Measurements from ENCODE around the gene DOCK1.

DOCK1 gene

DNA sequence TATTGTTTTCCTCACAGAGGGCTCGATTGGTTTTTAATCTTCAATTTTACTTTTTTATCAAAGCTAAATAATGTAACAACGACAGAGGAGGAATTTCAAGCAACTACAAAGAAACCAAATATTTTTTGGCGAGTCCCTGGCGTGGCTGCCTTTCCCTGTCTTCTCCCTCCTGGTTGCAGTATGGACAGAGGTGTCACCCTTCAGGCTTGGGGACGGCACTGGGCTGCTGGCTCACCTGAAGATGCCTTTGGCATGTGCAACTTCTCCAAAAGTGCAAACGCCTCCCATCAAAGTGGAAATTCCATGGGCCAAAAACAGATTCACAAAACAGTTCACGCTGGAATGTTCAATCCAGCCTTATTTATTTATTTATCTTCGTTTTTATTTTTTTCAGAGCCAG, 51.9 kb downstream of the DOCK1 start:
- no peak overlapping the region for H3K27ac ChIP-seq
- TF ChIP-seq, protein P1, sequence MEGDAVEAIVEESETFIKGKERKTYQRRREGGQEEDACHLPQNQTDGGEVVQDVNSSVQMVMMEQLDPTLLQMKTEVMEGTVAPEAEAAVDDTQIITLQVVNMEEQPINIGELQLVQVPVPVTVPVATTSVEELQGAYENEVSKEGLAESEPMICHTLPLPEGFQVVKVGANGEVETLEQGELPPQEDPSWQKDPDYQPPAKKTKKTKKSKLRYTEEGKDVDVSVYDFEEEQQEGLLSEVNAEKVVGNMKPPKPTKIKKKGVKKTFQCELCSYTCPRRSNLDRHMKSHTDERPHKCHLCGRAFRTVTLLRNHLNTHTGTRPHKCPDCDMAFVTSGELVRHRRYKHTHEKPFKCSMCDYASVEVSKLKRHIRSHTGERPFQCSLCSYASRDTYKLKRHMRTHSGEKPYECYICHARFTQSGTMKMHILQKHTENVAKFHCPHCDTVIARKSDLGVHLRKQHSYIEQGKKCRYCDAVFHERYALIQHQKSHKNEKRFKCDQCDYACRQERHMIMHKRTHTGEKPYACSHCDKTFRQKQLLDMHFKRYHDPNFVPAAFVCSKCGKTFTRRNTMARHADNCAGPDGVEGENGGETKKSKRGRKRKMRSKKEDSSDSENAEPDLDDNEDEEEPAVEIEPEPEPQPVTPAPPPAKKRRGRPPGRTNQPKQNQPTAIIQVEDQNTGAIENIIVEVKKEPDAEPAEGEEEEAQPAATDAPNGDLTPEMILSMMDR (conservative IDR thresholded peaks at IDR 0.05): no peak

DNA sequence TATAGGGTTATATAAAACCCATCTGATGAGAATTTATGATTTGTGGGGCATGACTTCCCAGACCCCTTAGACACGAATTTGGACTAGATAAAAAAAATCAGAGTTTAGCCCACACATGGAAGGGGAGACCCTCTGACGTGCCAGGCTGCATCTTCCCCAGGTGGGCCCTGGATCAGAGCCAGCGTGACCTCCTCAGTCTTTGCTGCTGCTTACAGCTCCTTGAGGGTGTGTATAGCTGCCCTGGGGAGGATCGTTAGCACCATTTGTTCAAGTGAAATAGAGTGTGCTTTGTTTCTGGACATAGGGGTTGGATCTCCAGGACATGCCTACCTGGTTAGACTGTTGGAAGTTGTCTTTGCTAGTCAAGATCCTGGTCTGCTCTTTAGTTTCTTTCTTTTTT, 54.2 kb downstream of the DOCK1 start:
- no peak overlapping the region for H3K27ac ChIP-seq
- TF ChIP-seq, protein P1 (conservative IDR thresholded peaks at IDR 0.05): no peak

DNA sequence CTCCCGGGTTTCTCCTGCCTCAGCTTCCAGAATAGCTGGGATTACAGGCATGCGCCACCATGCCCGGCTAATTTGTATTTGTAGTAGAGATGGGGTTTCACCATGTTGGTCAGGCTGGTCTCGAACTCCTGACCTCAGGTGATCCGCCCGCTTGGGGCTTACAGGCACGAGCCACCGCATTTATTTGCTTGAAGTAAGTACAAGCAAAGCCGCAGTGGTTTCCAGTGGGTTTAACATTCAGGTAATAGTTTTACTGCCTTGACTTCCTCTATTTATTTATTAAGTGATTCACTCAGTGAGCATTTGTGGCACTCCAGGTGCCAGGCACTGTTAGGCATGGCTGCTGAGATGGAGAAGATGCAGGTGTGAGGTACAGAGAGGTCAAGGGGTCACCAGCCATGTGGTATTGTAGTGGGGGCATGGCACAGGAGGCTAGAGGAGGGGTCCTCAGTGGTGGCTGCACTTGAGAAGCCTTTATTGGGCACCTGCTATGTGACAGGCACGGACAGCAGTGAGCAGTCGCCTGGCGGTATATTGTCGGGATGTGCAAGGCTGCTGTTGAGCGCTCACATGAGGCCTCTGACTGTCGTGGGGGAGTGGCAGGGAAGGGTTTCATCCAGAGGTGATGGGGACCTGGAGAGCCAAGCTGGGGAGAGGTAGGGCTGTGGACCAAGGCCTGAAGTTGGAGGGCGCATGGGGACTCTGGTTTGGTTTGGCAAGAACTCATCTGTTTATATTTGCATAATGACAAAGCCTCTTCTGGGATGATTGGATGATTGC, 54.9 kb downstream of the DOCK1 start:
- TF ChIP-seq, protein P1 (conservative IDR thresholded peaks at IDR 0.05): no peak
- H3K27ac ChIP-seq: no peak overlapping the region

DNA sequence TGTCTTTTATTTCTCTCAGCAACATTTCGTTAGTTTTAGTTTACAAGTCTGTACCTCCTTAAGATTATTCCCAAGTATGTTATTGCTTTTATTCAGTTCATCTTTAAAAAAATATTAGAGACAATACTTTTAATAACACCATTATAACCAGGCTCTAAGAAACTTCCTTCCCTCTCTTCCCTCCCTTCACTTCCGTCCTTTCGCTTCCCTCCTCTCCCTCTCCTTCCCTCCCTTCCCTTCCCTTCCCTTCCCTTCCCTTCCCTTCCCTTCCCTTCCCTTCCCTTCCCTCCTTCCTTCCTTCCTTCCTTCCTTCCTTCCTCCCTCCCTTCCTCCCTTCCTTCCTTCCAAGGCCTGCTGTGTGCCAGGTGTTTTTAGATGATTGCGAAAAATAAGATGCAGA, 58.1 kb downstream of the DOCK1 start:
- H3K27ac ChIP-seq: no peak overlapping the region
- TF ChIP-seq, protein P1 (conservative IDR thresholded peaks at IDR 0.05): no peak

- no peak overlapping the region for H3K27ac ChIP-seq
- TF ChIP-seq, protein P1 (conservative IDR thresholded peaks at IDR 0.05): no peak
These were observed 59.0 kb downstream of the DOCK1 start for GRCh38 chr10:126964190-126964589.

- H3K27ac ChIP-seq: no peak overlapping the region
- TF ChIP-seq, protein P1 (conservative IDR thresholded peaks at IDR 0.05): no peak
These were observed 61.7 kb downstream of the DOCK1 start for GRCh38 chr10:126966938-126967337.

GRCh38 chr10:126969310-126969709, 64.1 kb downstream of the DOCK1 start:
- no peak overlapping the region; the same call in 1 of the 2 replicates for H3K27ac ChIP-seq
- TF ChIP-seq, protein P1 (conservative IDR thresholded peaks at IDR 0.05): peak; percentile 53

Data from VCaP (cell line).